22Rv1 (cell line): Measurements from ENCODE around the gene COL18A1.

Experiments
- ZFX ChIP-seq: fragments of 450-650 bp; IDR thresholded peaks from 2 replicates; pipeline ENCODE4 v1.6.1; 2017; ENCODE audit warnings: antibody characterized with exemption, borderline replicate concordance
- TF ChIP-seq, protein P1 (sequence below): fragments of 450-650 bp; IDR thresholded peaks from 2 replicates; pipeline ENCODE4 v1.5.1; 2017; ENCODE audit warnings: mild to moderate bottlenecking

DNA sequence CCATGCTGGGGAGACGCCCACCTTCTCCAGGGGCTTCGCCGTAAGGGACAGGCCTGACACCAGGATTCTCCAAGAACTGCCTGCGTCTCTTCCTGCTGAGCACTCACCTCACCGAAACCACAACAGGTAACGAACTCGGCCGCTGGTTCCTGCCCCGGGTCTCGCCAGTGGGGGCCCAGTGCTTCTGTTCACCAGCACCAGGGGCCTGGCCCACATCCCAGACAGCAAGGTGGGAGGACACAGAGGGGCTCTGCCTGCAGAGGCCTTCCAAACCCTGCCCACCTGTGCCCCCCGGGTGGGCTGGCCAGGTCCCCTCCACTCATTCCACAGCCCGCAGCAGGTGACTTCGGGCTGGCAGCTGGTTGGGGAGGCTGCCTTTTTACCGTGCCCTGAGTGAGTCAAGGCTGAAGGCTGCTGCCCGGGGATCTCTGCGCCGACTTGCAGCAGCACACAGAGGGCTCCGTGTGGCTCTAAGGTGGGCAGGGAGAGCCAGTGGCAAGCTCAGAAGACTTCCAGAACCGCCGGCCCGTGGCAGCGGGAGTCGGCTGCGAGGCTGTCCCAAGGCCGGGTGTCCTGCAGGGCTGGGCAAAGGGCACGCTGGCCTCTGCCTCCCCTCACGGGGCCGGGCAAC, 14.7 kb upstream of the COL18A1 start:
- TF ChIP-seq, protein P1, sequence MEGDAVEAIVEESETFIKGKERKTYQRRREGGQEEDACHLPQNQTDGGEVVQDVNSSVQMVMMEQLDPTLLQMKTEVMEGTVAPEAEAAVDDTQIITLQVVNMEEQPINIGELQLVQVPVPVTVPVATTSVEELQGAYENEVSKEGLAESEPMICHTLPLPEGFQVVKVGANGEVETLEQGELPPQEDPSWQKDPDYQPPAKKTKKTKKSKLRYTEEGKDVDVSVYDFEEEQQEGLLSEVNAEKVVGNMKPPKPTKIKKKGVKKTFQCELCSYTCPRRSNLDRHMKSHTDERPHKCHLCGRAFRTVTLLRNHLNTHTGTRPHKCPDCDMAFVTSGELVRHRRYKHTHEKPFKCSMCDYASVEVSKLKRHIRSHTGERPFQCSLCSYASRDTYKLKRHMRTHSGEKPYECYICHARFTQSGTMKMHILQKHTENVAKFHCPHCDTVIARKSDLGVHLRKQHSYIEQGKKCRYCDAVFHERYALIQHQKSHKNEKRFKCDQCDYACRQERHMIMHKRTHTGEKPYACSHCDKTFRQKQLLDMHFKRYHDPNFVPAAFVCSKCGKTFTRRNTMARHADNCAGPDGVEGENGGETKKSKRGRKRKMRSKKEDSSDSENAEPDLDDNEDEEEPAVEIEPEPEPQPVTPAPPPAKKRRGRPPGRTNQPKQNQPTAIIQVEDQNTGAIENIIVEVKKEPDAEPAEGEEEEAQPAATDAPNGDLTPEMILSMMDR, result no peak
- TF ChIP-seq ZFX, result no peak
